Smooth muscle cell of the brain vasculature (primary cell): ENCODE measurements around the gene MLLT3.

Source experiments
- DNase-seq: peaks from one replicate; pipeline ENCODE4 v3.0.0-alpha.2; 2012; ENCODE audit warnings: low read depth, low spot score

Gene MLLT3

GRCh38 chr9:20625003-20625349, 2.7 kb upstream of the MLLT3 start:
- DNase-seq = no peak

DNA sequence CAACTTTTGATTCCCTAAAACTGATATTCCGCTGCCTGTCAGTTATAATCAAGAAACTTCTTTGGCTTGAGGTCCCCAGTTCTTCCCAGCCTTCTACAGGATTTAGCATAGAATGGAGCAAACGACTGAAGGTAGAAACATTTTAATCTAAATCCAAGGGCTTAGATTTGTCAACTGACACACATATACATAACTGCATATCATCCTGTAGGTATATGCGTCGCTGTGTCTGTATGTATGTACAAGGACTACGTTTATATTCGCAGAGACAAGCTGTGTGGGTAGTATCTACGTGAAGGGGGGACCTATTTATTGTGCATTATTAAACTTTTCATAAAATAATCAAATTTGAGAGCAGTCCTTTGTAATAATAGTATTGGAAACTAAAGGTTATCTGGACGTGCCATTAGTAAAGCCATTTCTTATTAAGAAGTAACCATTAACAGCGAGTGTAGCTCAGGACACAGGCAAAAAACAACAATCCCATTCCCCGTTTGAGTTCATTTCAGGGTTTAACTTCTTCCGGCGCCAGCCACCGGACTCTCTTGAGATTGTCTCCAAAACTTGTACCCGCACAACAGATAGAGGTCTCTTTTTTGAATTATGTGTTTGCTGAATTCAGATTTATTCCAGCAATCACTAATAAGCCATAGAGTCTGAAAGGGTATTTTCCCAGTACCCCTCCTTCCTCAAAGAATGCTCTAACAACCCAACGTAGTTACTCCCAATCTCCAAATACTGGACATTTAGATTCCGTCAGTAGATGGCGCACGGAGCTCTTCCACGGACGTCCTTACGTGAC, 2.1 kb upstream of the MLLT3 start:
- DNase-seq = no peak

DNA sequence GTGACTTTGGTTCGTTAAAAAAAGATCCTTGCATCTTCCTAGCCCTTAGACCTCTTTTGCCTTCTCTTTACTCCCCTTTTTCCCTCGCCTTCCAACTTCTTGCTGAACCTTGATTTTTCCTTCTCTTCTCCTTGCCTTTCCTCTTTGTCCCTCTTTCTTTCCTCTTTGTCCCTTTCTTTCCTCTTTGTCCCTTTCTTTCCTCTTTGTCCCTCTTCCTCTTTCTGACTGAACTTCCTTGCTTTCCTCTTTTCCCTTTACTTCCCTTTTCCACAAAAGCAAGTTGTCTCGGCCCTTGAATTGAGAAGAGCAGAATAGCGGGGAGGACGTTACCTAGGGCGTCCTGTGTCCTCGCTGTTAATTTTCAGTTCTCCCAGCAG, 1.4 kb upstream of the MLLT3 start:
- DNase-seq = no peak

DNA sequence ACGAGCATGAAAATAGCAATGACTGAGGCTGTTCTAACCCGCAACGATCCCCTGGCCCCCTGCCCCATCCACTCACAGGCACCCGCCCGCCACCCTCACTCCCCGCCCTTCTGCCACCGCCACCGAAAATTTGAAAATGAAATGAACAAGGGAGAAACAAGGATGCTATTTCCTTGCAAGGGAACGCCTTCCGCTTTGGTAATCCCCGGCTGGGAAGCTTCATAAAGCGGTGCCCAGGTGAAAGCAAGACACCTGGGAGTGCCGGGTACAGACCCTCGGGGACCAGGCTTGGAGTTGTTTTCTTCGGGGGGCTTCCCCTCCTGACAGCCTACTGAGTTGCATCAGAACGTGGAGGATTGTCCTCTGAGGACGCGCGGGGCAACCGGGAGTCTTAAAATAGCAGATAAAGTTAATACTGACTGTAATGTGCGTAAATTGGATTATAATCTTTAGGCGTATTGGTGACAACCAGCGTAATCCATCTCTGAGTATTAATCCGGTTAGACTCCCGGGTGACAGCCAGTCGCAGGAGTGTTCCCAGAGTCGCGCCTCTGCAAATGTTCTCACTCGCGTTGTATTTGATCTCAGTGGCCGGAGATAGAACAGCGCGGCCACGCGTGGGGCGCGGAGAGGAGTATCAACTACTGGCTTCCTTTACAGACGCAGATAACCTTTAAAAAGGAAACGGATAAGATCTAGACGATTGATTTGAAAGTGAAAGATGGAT, 885 bp upstream of the MLLT3 start:
- DNase-seq = no peak

DNA sequence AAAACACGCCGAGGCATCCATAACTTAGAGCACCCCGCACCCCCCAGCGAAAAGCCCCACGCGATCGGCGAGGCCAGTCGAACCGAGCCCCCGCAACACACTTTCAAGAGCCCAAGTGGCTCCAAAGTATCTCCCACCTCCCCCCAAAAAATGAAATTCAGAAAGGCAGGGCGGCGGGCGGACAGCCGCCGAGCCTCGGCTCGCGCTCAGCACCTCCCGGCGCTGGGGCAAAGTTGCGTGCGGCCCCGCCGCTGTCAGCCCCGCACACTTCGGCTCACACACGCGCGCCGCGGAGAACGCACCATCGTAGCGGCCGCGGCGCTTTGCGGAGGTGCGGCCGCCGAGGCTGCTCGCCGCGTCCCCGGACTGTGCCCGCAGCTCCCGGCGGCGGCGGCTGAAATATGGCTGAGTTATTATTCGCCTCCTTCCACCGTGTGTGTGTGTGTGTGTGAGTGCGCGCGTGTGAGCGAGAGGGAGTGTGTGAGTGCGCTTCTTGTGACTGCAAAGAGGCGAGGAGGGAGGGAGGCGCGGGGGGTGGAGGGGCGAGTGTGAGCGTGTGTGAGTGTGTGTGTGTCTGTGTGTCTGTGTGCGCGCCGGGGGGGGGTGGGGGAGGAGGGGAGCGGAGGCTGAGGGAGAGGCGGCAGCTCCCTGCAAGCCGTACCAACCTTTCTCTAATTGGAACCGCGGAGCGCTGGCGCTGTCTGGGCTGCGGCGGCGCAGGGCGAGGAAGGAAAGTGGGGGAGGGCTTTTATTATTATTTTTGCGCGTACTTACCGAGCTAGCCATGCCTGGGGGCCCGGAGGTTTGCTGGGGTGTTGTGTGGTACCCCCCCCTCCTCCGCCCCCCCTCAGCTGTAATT, 599 bp downstream of the MLLT3 start:
- DNase-seq = no peak

DNA sequence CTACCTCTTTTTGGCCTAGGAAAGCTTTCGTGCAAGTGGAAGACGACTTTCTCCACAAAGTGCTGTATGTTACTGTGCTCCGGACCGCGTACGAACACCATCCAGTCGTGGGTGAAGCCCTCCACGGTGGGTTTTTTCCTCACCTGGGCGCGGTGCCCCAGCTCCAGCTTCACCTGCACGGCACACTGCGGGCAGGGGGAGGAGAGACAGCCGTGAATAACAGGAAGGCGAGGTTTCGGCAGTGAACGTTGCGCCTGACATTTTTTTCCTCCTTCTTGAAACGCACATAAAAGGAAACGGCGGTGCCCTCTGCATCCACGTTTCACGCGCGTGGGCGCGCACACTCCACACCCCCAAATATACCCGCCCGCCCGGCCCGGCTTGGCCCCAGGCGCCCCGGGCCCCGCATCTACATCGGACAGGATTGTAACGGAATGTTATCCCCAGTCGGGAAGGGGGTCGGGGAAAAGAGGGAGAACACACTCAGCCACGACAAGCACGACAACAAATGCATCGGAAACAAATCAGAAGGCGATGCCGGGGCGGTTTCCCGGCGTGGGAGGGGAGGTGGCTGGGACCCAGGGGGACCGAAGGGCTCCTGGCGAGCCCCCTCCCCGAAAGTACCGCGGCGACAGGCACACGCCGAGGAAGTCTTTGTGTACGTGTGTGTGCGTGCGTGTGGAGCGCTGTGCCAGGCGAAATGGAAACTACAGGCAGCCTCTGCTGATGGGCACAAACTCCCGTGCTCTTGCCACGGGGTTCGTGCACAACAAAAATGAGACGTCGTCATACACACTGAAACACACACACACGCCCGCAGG, 1.4 kb downstream of the MLLT3 start:
- DNase-seq = no peak

GRCh38 chr9:20619487-20620200, 2.7 kb downstream of the MLLT3 start:
- DNase-seq = no peak

DNA sequence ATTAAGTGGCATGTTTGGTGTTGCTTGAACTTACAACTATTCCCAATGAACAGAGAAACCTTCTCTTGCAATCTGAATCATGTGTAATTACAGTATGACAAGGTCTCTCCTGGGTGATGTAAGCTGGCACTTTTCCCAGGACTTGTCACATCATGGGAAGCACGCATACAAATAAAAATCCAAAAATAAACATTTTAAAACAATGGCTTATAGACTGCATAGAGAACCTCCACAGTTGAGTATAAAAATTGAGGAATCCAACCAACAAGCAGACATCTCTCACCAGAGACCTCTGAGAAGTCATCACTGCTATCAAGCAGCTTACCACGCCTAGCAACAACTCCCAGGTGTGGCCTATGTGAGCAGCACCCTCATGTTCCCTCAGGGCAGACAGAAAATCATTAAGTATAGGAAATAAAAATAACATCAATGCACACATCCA, 3.9 kb downstream of the MLLT3 start:
- DNase-seq = no peak

DNA sequence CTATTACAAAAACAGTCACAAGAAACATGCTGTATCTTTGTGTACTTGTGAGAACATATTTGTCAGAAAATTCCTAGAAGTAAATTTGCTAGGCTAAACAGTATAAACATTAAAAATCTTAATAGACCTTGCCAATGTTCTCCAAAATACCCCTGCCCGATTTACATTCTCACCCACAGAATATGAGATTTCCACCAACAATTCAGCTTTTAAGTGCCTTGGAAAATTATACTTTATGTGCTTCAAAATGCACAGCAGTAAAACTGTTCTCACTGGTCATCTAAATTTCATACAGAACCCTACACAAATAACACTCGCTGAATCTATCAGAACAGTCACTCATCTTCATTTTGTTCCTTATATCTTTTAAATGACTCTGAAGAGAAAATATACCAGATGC, 5.5 kb downstream of the MLLT3 start:
- DNase-seq = no peak

GRCh38 chr9:20614602-20615216, 7.6 kb downstream of the MLLT3 start:
- DNase-seq = no peak

- no peak for DNase-seq
Observed at GRCh38 chr9:20611691-20612287, 10.5 kb downstream of the MLLT3 start.

- no peak for DNase-seq
Observed at GRCh38 chr9:20610591-20610990, 11.7 kb downstream of the MLLT3 start.

DNA sequence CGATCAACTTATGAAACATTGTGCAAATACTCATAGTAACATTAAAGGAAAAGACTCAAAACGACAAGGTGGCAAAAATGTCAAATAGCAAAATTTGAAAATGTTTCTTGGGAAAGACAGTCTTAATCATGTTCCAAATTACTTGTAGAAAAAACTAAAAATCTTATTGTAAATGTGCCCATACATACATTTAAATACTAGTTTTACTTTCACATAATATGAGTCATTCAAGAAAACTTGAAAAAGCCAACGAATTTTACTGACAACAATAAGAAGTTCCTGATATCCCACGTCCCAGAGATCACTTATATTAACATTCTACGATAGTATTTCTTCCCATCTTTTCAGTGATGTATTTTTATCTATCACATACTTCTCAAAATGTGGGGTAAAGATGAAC, 13.7 kb downstream of the MLLT3 start:
- DNase-seq = no peak

- no peak for DNase-seq
Observed at GRCh38 chr9:20606652-20607051, 15.6 kb downstream of the MLLT3 start.

DNA sequence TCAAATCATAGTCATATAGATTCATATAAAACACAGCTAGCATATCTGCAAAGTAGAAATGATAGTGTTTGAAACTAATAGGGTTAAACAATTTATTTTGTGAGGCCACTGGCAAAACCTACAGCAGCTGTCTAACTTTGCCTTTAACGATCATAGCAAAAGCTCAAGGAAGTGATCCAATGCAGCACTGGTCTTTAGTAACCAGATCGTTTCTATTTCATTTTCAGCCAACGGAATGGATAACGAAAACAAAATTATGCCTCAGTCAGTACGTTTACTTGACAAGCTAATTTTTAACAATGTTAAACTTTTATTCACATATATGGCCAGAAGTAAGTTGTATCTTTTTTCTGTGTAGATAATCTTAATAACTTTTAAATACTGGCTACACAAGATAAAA, 17.7 kb downstream of the MLLT3 start:
- no peak for DNase-seq

- no peak for DNase-seq
Observed at GRCh38 chr9:20603524-20604268, 18.6 kb downstream of the MLLT3 start.

- no peak for DNase-seq
Observed at GRCh38 chr9:20601292-20601691, 21.0 kb downstream of the MLLT3 start.

DNA sequence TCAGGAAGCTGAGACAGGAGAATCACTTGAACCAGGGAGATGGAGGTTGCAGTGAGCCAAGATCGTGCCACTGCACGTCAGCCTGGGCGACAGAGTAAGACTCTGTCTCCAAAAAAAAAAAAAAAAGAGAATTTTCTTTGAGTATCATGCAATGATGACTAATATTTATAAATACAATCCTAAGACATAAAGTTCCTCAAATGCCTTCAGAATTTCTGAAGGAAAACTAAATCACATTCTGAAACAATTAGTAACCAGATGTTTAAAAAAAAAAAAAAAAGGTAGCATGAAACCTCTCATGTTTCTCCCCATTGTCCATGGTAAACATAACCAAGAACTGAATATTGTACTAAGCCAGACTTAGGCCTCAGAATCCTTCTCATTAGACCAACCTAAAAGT, 23.1 kb downstream of the MLLT3 start:
- DNase-seq = no peak

DNA sequence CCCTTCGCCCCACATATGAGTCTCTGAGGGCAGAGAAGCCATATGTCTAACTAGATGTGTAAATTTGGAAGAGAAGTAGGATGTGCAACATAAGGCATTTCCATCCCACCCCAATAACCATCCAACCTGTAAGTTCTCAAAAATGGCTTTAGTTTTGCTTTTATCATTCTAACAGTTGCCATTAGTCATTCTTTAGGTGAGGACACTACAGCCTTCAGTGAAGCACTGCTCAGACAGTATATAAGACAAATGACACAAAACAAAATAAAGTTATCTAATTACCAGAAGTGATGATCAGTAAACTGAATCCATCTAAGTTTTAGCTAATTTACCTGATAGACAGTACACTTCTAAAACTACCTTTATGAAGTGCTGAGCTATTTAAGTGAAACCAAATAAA, 23.9 kb downstream of the MLLT3 start:
- no peak for DNase-seq
